GM12878 (cell line): ENCODE measurements around the gene METTL1. TPM values are rescaled to one million over a fixed set of nuclear protein-coding genes. Genes with fewer than 3 reads are reported as not detected.
"Not testable (repeated sequence)": the region's sequence is repeated elsewhere in the genome, so short reads cannot be mapped to it uniquely, and the experiment has no call there.

Experiments used
- ATAC-seq: fragments of 200-7000 bp; cut with Tn5 transposase; 3 replicates; pipeline ENCODE4 v1.9.1; 2020; ENCODE audit warnings: mild to moderate bottlenecking, moderate library complexity
- BruUV-seq: library from RNA; stranded (reverse); fragments of 400-500 nt; replicated peaks from 2 replicates; lab custom pipeline; 2021; lab: Mats Ljungman, UMichigan
- CTCF ChIA-PET: fragments of 300-600 bp; sonication (Branson Sonifier 250); formaldehyde crosslinking; extraction: SDS; loops from one replicate; lab custom pipeline; 2021; ENCODE audit warnings: inconsistent platforms; lab: Yijun Ruan, JAX
- POLR2A ChIA-PET: fragments of 350-600 bp; formaldehyde crosslinking; extraction: SDS; loops from one replicate; lab custom pipeline; 2021; ENCODE audit warnings: inconsistent platforms; lab: Charles Lee
- RAD21 ChIA-PET: fragments of 300-600 bp; sonication (Branson Sonifier 250); formaldehyde crosslinking; loops from one replicate; lab custom pipeline; 2023; ENCODE audit warnings: antibody characterized with exemption; ENCODE audit not compliant: unreplicated experiment; lab: Charles Lee
- SMC1A ChIA-PET: fragments of 300-600 bp; sonication (Branson Sonifier 250); formaldehyde crosslinking; loops from one replicate; lab custom pipeline; 2023; ENCODE audit not compliant: unreplicated experiment, uncharacterized antibody; lab: Charles Lee
- DNase-seq: peaks from one replicate; pipeline ENCODE4 v3.0.0-alpha.2; 2011; ENCODE audit warnings: low read depth, low spot score
- FAIRE-seq: peaks from 3 replicates; lab custom pipeline; 2011; peaks lifted over from hg19 to GRCh38; lab: Jason Lieb, UNC
- H2AFZ ChIP-seq: 2 replicates; pipeline ENCODE4 v1.6.0; 2011; ENCODE audit warnings: low read depth, low read length, control low read depth; ENCODE audit not compliant: control insufficient read depth
- H3K27ac ChIP-seq: 2 replicates; pipeline ENCODE4 v1.5.1; 2011; ENCODE audit warnings: control low read depth; ENCODE audit not compliant: control insufficient read depth, insufficient read depth
- H3K27me3 ChIP-seq, 2 experiments: replicated peaks in 1 of 2; 2 replicates each; pipeline versions ENCODE4 v1.6.0 to v1.6.1; 2011; ENCODE audit warnings: low read length in 1 of 2; ENCODE audit not compliant: control insufficient read depth in 2 of 2, insufficient read depth in 2 of 2
- H3K36me3 ChIP-seq, 2 experiments: 2 replicates each; pipeline ENCODE4 v1.5.1; 2011; ENCODE audit warnings: low read length in 1 of 2; ENCODE audit not compliant: control insufficient read depth in 2 of 2, insufficient read depth in 2 of 2
- H3K4me1 ChIP-seq: 2 replicates; pipeline ENCODE4 v1.6.1; 2011; ENCODE audit warnings: mild to moderate bottlenecking, low read length, moderate library complexity, mixed read lengths; ENCODE audit not compliant: control insufficient read depth, insufficient read depth
- H3K4me2 ChIP-seq: 2 replicates; pipeline ENCODE4 v1.6.0; 2011; ENCODE audit warnings: control low read depth; ENCODE audit not compliant: control insufficient read depth, insufficient read depth
- H3K4me3 ChIP-seq: fragments of 200-600 bp; sonication (generic); 2 replicates; pipeline ENCODE4 v1.5.1; 2016
- H3K79me2 ChIP-seq: 2 replicates; pipeline ENCODE4 v1.6.0; 2011; ENCODE audit warnings: low read length; ENCODE audit not compliant: control insufficient read depth, insufficient read depth
- H3K9ac ChIP-seq: 2 replicates; pipeline ENCODE4 v1.8.0; 2011; ENCODE audit warnings: low read length, control low read depth, mixed read lengths; ENCODE audit not compliant: control insufficient read depth, insufficient read depth
- H3K9me3 ChIP-seq: replicated peaks from 3 replicates; pipeline ENCODE4 v1.5.1; 2011; ENCODE audit warnings: mild to moderate bottlenecking, low read length; ENCODE audit not compliant: control insufficient read depth, insufficient read depth
- H4K20me1 ChIP-seq: 2 replicates; pipeline ENCODE4 v1.6.0; 2011; ENCODE audit not compliant: control insufficient read depth, insufficient read depth
- WGBS: methylation state at CpG from one replicate; pipeline ENCODE4 v1.1.6; 2016; ENCODE audit warnings: low lambda C conversion rate; ENCODE audit not compliant: insufficient replicate concordance, insufficient coverage; ENCODE audit errors: missing lambda C conversion rate; 5-methylcytosine and 5-hydroxymethylcytosine counted together
- in situ Hi-C: fragments of 300-500 bp; cut with MboI; formaldehyde crosslinking; loops from 9 replicates; pipeline ENCODE4 v1.14.3; 2018; ENCODE audit warnings: mixed read lengths
- intact Hi-C: fragments of 100-400 bp; cut with micrococcal nuclease; formaldehyde crosslinking; loops from one replicate; pipeline ENCODE4 v1.14.2; 2022; ENCODE audit not compliant: unreplicated experiment
- polyA plus RNA-seq, 11 experiments: library from polyadenylated mRNA; depleted of rRNA in 4 of 11; unstranded in 6 of 11; stranded (reverse) in 5 of 11; fragments of >200 nt; fragmentation: Nextera tagmentation in 4 of 11; fragmentation: Illumina TruSeq in 1 of 11; extraction: Ambion mirVana in 4 of 11; extraction: Trizol in 1 of 11; gene quantifications; 1 replicate in 1 of 11; 2 replicates in 10 of 11; pipeline versions ENCODE4 v1.2.1 to v1.2.3, GENCODE V29; 2011 to 2016; ENCODE audit warnings: inconsistent platforms in 2 of 11, missing spikeins in 2 of 11, low read depth in 1 of 11
- total RNA-seq, 4 experiments: library from RNA; depleted of rRNA in 3 of 4; stranded (reverse); fragments of >200 nt in 3 of 4; fragmentation: Illumina TruSeq in 1 of 4; extraction: Trizol in 1 of 4; gene quantifications; 2 replicates each; pipeline versions ENCODE4 v1.2.1 to v1.2.3, GENCODE V29; 2013 to 2021
- TF ChIP-seq, protein P1 (sequence below): fragments of 450-650 bp; IDR thresholded peaks from 2 replicates; pipeline ENCODE4 v1.6.1; 2014; ENCODE audit warnings: mild to moderate bottlenecking

The METTL1 gene
- total and polyA plus RNA-seq, 10 of the 15 experiments (the other 5 are each of a cell fraction or from before 2014, with no cell fraction given) = 11.3 to 44.3 (median 30.6) TPM

DNA sequence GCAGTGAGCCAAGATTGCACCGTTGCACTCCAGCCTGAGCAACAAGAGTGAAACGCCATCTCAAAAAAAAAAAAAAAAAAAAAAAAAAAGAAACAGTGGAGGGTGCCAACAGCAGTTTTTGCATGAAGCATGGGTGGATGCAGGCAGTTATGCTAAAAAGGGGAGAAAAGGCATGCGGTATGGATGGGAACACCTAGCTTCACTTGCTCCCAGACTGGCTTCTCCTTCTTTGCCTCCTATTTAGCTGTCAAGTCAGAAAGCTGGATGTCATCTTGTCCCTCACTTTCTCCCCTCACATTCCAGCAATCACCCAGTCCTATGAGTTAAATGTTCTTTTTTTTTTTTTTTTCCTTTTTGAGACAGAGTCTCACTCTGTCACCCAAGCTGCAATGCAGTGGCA is 3.1 kb upstream of the METTL1 start (continued):
- TF ChIP-seq, protein P1, sequence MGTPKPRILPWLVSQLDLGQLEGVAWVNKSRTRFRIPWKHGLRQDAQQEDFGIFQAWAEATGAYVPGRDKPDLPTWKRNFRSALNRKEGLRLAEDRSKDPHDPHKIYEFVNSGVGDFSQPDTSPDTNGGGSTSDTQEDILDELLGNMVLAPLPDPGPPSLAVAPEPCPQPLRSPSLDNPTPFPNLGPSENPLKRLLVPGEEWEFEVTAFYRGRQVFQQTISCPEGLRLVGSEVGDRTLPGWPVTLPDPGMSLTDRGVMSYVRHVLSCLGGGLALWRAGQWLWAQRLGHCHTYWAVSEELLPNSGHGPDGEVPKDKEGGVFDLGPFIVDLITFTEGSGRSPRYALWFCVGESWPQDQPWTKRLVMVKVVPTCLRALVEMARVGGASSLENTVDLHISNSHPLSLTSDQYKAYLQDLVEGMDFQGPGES = no peak

DNA sequence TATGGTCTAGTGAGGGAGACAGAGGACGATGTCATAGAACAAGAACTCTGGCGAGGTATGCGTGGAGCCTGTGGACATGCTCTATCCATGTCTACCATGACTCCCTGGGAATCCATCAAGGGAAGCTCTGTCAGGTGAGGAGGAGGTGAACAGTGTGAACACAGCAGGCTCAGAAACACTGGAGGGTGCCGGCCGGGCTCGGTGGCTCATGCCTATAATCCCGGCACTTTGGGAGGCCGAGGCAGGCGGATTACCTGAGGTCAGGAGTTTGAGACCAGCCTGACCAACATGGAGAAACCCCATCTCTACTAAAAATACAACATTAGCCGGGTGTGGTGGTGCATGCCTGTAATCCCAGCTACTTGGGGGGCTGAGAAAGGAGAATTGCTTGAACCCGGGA is 2.7 kb upstream of the METTL1 start:
- ChIA-PET CTCF (interaction anchor here (0.7 to 3.0 kb wide), 6 partner anchors 10 to 139 kb away, joined by 3 to 10 read pairs (median 4); no protein-coding TSS in a partner anchor), POLR2A (interaction anchor here (0.6 to 1.4 kb wide), 2 partner anchors 18 to 51 kb away, joined by 3 to 8 read pairs; no protein-coding TSS in a partner anchor)
- H3K4me2 ChIP-seq, H4K20me1 ChIP-seq, FAIRE-seq, DNase-seq, RAD21 ChIA-PET, H3K9me3 ChIP-seq, H3K4me3 ChIP-seq, H3K36me3 ChIP-seq, H2AFZ ChIP-seq, H3K27ac ChIP-seq, in situ Hi-C loops, H3K79me2 ChIP-seq, ATAC-seq, BruUV-seq, intact Hi-C loops, H3K27me3 ChIP-seq, H3K9ac ChIP-seq, H3K4me1 ChIP-seq, SMC1A ChIA-PET: not testable (repeated sequence)
- 96% methylated on average over 11 of the region's 11 CpGs for WGBS
